ENCODE results near the gene KCTD21.
A peak's percentile ranks its signal among the peaks of the same experiment; 100 is the strongest.

Gene KCTD21

DNA sequence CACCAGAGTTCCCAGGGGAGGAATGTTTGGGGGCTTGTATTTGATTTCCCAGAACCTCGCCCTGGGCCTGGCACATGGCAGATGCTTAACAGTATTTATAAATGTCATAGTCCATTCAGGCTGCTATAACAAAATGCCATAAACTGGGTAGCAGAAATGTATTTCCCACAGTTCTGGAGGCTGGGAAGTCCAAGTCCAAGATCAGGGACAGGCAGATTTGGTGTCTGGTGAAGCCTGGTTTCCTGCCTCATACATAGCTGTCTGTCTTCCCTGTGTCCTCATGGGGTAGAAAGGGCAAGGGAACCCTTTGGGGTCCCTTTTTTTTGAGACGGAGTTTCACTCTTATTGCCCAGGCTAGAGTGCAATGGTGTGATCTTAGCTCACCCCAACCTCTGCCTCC lies 24.0 kb downstream of the KCTD21 start:
- Mint-ChIP-seq H3K27me3 (ENCODE audit: low read depth) (no peaks in the 10 kb centered on the region), H3K36me3 (ENCODE audit: low read depth) (no peaks in the 10 kb centered on the region), H3K27ac (no peak overlapping the region), H3K9me3 (no peaks in the 10 kb centered on the region), H3K4me3 (no peak overlapping the region), H3K4me1 (ENCODE audit: low read depth) (no peaks in the 10 kb centered on the region)
- DNase-seq (ENCODE audit: low spot score): no peak

DNA sequence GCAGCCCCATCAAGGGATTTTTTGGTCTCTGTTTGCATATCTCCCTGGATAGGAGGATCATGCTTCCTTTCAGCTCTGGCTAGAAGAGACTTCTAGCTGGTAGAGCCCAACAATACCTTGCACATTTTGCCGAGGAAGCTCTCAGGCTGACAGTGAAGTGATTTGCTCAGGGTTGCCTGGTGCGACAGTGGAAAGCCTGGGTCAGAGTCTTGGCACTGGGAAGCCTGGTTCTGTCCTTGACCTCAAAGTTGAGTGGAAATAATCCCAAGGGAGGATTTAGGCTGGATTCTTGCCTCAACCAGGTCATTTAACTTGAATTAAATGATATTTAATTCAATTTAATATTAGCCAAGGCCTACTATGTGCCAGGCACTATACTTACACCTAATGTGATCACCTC lies 24.6 kb downstream of the KCTD21 start:
- no peak overlapping the region for H3K27ac Mint-ChIP-seq
- H3K9me3 Mint-ChIP-seq: no peaks in the 10 kb centered on the region

DNA sequence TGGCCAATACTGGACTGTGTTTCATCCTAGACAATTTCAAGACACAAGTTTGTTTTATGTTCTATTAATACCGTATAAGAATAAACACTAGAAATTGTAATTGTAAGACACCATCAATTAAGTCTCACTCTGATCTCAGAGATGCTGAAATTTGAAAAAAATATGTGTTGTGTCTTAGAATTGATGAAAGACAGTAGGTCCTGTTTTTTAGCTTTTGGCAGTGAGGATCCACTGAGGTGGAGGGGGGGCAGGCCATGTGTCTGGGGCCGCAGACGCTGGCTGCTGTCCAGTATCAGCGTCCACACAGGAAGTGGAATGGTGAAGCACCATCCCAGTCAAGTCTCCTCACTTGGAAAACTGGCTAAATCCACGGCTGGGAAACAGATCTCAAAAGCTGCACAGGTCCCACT lies 26.5 kb downstream of the KCTD21 start:
- no peak overlapping the region for H3K4me3 Mint-ChIP-seq
- no peaks in the 10 kb centered on the region for H3K9me3 Mint-ChIP-seq
- no peaks in the 10 kb centered on the region for H3K27me3 Mint-ChIP-seq (ENCODE audit: low read depth)
- no peak overlapping the region for H3K27ac Mint-ChIP-seq
- no peaks in the 10 kb centered on the region for H3K4me1 Mint-ChIP-seq (ENCODE audit: low read depth)
- H3K36me3 Mint-ChIP-seq (ENCODE audit: low read depth): no peaks in the 10 kb centered on the region
- DNase-seq (ENCODE audit: low spot score): no peak

More for the DNA sequence above, 24.6 kb downstream of the KCTD21 start:
- Mint-ChIP-seq H3K36me3 (ENCODE audit: low read depth) (no peaks in the 10 kb centered on the region), H3K4me1 (ENCODE audit: low read depth) (no peaks in the 10 kb centered on the region), H3K27me3 (ENCODE audit: low read depth) (no peaks in the 10 kb centered on the region), H3K4me3 (no peak overlapping the region)
- DNase-seq (ENCODE audit: low spot score): no peak

DNA sequence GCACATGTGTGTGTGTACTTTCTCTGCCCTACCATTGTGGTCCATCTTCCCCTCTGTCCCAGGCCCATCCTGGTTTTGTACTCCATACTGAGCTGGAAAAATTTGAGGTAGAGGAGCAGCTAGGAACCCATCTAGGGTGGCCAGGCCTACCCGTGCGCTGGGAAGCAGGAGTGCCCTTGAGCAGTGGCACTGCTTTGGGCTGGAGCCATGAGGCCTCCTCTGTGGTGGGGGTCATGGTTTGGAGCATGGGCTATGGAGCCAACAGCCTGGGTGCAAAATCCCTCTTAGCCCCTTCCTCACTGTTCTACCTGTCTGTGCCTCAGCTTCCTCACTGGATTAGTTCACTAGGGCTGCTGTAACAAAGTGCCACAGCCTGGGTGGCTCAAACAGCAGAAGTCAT lies 27.1 kb downstream of the KCTD21 start:
- Mint-ChIP-seq H3K27ac (no peak overlapping the region), H3K4me1 (ENCODE audit: low read depth) (no peaks in the 10 kb centered on the region), H3K4me3 (no peak overlapping the region), H3K27me3 (ENCODE audit: low read depth) (no peaks in the 10 kb centered on the region), H3K9me3 (no peaks in the 10 kb centered on the region), H3K36me3 (ENCODE audit: low read depth) (no peaks in the 10 kb centered on the region)
- no peak for DNase-seq (ENCODE audit: low spot score)

DNA sequence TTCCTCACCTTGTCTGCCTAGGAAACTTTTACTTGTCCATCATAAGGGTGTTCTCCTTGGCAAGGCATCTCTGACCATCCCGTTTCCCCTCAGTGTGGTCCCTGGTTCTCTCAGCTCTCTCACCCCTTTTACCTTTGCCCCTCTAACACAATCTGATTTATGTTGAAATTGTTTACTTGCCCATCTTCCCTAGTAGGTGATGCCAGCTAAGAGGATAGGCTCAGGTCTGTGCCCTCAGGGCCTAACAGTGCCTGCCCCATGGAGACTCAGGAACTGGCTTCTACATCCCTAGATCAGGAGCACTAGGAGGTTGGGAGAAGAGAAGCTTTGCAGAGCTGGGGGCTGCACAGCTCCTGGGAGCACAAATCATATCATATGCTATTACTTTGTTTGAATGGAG lies 27.9 kb downstream of the KCTD21 start:
- Mint-ChIP-seq H3K9me3 (no peaks in the 10 kb centered on the region), H3K27me3 (ENCODE audit: low read depth) (no peaks in the 10 kb centered on the region), H3K27ac (no peak overlapping the region), H3K36me3 (ENCODE audit: low read depth) (no peaks in the 10 kb centered on the region), H3K4me3 (no peak overlapping the region), H3K4me1 (ENCODE audit: low read depth) (no peaks in the 10 kb centered on the region)
- DNase-seq (ENCODE audit: low spot score): no peak

DNA sequence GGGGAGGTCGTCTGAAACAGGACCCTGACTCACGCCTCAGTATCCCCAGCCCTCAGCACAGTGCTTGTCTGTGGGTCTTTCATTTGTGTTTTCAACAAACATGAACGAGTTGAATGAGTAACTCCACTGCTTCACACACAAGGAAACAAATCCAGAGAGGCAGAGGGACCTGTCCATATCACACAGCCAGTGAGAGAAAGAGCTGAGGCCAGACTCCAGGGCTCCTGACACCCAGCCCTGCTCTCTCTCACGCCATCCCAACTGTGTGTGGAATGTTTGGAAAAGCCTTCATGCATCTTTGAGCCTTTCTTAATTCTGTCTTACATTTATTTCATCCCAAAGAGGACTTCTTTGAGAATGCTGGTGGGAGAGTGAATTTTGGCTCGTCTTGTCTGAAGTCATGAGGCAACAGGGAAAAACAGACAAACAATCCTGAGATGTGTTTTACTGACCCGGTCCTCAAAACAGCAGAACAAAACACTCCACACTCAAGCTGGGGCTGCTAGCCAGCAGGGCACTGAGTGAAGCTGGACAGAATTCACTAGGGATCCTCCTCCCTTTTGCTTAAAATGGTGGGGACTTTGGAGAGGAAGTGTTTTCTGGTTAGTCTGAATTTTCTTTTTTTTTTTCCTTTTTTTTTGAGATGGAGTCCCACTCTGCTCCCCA lies 29.3 kb downstream of the KCTD21 start:
- no peaks in the 10 kb centered on the region for H3K9me3 Mint-ChIP-seq

DNA sequence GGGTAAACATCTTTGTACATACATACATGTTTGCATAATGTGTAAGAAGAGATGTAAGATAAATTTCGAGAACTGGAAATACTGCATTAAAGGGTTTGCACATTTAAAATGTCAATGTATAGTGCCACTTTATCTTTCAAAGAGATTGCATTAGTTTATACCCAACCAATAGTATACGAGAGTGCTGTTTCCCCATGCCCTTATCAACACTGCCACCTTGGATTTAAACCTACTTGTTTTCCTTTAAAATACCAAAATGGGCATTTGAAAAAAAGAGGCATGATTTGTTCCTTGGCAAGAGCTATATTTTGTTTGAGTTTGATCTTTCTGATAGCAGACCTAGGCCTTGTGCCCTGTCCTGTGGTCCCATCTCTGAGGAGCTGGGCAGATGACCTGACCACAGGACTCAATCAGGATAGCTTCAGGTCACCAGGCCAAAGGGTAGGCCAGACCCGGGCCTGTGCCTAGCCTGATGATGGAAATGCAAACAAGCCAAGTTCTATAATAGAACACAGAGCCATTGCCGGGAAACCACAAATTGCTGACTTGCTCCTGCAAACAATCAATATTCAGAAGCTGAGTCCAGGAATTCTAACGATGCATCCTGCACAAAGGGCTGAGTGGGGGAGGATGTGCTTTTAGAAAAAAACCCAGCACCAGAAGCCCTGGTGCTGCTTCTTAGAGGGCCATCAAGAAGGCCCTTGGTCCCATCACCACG lies 32.1 kb downstream of the KCTD21 start:
- Mint-ChIP-seq H3K4me3 (no peak overlapping the region), H3K27ac (no peak overlapping the region), H3K27me3 (ENCODE audit: low read depth) (no peaks in the 10 kb centered on the region), H3K4me1 (ENCODE audit: low read depth) (no peaks in the 10 kb centered on the region), H3K36me3 (ENCODE audit: low read depth) (peaks cover under 1% of the 10 kb centered on the region), H3K9me3 (no peaks in the 10 kb centered on the region)
- DNase-seq (ENCODE audit: low spot score): no peak

More for the DNA sequence above, 29.3 kb downstream of the KCTD21 start:
- H3K27me3 Mint-ChIP-seq (ENCODE audit: low read depth): no peaks in the 10 kb centered on the region
- no peak overlapping the region for H3K27ac Mint-ChIP-seq
- no peaks in the 10 kb centered on the region for H3K36me3 Mint-ChIP-seq (ENCODE audit: low read depth)
- no peak for DNase-seq (ENCODE audit: low spot score)
- H3K4me3 Mint-ChIP-seq: no peak overlapping the region
- no peaks in the 10 kb centered on the region for H3K4me1 Mint-ChIP-seq (ENCODE audit: low read depth)

DNA sequence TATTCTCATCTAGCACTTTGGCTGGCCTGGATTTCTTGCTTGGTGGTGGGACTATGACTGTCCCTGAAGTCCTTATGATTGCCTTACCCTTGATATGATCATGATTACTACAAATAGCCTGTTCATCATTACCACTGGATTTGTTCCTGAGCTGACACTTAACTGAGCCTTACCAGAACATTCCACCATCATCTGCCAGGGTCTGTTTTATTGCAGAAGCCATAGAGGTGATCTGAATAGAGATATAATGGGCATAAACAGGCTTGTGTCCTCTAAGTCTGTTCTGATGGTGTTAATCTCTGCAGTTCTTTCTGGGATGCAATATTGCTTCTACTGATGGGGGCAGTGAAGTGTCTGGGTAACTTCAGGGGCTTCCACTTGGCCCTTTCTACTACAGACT lies 36.6 kb downstream of the KCTD21 start:
- Mint-ChIP-seq H3K4me1 (ENCODE audit: low read depth) (peaks cover 2% of the 10 kb centered on the region), H3K27ac (no peak overlapping the region), H3K27me3 (ENCODE audit: low read depth) (no peaks in the 10 kb centered on the region), H3K4me3 (no peak overlapping the region), H3K9me3 (no peaks in the 10 kb centered on the region), H3K36me3 (ENCODE audit: low read depth) (peaks cover 3% of the 10 kb centered on the region)
- no peak for DNase-seq (ENCODE audit: low spot score)

DNA sequence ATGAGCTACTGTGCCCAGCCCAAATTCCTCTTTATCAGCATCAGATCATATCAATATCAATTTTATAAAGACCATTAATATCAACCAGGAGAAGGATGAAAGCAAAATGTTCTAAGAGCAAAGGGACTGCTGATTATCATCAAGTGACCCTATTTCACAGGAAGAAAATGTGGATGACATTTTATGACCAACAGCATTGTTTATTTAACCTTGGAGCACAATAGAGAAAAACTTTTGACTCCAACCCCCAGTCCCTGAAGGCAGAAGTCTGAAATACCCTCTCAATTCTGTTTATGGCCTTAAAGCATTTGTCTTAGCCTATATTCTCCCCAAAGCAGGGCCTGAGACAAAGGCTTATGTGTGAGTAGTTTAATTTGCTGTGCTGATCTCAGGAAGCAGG lies 37.7 kb downstream of the KCTD21 start:
- no peak for DNase-seq (ENCODE audit: low spot score)
- H3K4me1 Mint-ChIP-seq (ENCODE audit: low read depth): peaks cover 2% of the 10 kb centered on the region
- no peak overlapping the region for H3K27ac Mint-ChIP-seq
- no peaks in the 10 kb centered on the region for H3K9me3 Mint-ChIP-seq
- no peaks in the 10 kb centered on the region for H3K27me3 Mint-ChIP-seq (ENCODE audit: low read depth)
- H3K36me3 Mint-ChIP-seq (ENCODE audit: low read depth): peaks cover 3% of the 10 kb centered on the region
- H3K4me3 Mint-ChIP-seq: no peak overlapping the region

DNA sequence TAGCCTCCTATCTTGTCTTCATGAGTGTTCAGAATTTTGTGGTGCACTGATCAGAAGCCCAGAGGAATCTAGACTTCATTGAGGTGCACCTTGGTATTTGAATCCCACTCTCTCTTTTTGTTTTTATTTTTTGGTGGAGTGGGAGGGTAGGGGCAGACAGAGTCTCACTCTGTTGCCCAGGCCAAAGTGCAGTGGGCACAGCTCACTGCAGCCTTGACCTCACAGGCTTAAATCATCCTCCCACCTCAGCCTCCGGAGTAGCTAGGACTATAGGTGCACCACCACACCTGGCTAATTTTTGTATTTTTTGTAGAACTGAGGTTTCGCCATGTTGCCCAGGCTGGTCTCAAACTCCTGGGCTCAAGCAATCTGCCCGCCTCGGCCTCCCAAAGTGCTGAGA lies 38.1 kb downstream of the KCTD21 start:
- Mint-ChIP-seq H3K27me3 (ENCODE audit: low read depth) (no peaks in the 10 kb centered on the region), H3K4me3 (no peak overlapping the region), H3K4me1 (ENCODE audit: low read depth) (peaks cover 2% of the 10 kb centered on the region), H3K27ac (no peak overlapping the region), H3K36me3 (ENCODE audit: low read depth) (peaks cover 3% of the 10 kb centered on the region), H3K9me3 (no peaks in the 10 kb centered on the region)
- DNase-seq (ENCODE audit: low spot score): no peak

DNA sequence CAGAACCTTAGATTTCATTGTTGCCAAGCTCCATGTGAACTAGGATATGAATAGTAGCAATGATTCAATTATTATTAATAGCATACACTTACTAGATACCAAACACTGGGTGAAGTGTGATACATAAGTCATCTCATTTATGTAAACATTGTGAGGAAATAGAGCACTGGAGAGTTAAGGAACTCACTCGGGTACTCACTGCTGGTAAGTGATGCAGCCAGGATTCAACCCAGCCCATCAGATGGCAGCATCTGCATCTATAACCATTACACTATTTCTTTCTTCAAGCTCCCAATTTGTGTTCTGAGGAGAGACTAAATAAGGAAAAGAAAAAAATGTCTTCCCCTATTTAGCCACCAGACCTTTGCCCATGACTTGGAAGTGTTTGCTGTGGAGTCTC lies 38.8 kb downstream of the KCTD21 start:
- DNase-seq (ENCODE audit: low spot score): no peak
- Mint-ChIP-seq H3K27ac (no peak overlapping the region), H3K9me3 (no peaks in the 10 kb centered on the region), H3K4me3 (no peak overlapping the region), H3K27me3 (ENCODE audit: low read depth) (no peaks in the 10 kb centered on the region), H3K36me3 (ENCODE audit: low read depth) (peaks cover 3% of the 10 kb centered on the region), H3K4me1 (ENCODE audit: low read depth) (peaks cover 2% of the 10 kb centered on the region)

DNA sequence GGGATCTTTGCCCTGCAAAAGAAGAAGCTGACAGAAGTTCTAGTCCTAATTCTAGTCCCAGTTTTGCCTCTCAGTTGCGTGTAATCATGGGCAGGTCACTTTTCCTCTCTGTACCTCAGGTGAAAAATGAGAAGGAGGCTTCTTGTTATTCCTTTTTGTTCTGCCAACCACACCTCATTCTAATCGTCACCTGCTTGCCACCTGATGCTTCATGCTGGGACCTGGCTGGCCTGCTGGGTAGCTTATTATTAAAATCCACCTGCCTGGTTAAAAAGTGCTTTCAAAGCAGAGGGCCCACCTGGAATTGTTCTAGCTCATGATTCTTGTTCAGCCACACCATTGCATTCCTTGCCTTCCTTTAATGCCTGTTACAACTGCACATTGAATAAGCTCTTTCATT lies 40.6 kb downstream of the KCTD21 start:
- H3K27ac Mint-ChIP-seq: no peak overlapping the region
- H3K4me1 Mint-ChIP-seq (ENCODE audit: low read depth): peaks cover 6% of the 10 kb centered on the region
- H3K27me3 Mint-ChIP-seq (ENCODE audit: low read depth): no peaks in the 10 kb centered on the region
- H3K4me3 Mint-ChIP-seq: no peak overlapping the region
- H3K9me3 Mint-ChIP-seq: no peaks in the 10 kb centered on the region
- no peak for DNase-seq (ENCODE audit: low spot score)
- peaks cover 7% of the 10 kb centered on the region for H3K36me3 Mint-ChIP-seq (ENCODE audit: low read depth)

DNA sequence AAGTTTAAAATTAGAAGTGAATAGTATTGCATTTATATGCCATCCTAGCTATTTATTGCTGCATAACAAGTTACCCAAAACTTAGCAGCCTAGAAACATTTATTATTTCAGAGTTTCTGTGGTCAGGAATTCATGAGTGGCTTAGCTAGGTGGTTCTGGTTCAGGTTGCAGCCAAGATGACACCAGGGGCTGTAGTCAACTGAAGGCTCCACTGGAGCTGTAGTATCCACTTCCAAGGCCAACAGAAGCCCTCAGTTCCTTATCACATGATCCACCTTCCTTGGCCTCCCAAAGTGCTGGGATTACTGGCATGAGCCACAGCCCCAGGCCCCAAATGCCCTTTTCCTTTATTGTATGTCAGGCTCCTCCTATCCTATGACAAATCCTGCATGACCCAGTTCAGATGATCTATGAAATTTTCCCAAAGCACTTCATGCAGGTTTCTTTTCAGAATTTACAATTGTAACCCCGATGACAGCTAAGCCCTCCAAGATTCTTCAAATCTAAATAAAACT lies 42.9 kb downstream of the KCTD21 start:
- no peak for DNase-seq (ENCODE audit: low spot score)
- H3K36me3 Mint-ChIP-seq (ENCODE audit: low read depth): peaks cover 15% of the 10 kb centered on the region
- H3K4me1 Mint-ChIP-seq (ENCODE audit: low read depth): peaks cover 16% of the 10 kb centered on the region
- H3K4me3 Mint-ChIP-seq: no peak overlapping the region
- no peaks in the 10 kb centered on the region for H3K9me3 Mint-ChIP-seq
- H3K27me3 Mint-ChIP-seq (ENCODE audit: low read depth): no peaks in the 10 kb centered on the region
- H3K27ac Mint-ChIP-seq: no peak overlapping the region

DNA sequence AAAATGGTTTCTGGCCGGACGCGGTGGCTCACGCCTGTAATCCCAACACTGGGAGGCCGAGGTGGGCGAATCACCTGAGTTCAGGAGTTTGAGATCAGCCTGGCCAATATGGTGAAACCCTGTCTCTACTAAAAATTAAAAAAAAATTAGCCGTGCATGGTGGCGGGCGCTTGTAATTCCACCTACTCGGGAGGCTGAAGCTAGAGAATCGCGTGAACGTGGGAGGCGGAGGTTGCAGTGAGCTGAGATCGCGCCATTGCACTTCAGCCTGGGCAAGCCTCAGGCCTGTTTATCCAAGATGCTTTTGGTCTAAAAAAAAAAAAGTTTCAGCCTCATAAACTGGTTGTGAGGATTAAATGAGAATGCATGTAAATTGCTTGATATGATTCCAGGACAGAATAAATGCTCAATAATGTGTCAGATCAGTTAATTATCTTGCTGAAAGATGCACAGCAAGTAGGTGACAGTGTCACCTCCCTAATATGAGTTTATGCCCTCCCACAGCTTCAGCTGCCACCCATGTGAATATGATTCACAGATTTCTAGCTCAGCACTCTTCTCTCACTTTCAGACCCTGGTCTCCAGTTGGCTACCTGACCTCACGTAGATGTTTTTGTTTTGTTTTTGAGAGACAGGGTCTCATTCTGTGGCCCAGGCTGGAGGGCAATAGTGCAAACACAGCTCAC lies 47.9 kb downstream of the KCTD21 start:
- Mint-ChIP-seq H3K9me3 (no peaks in the 10 kb centered on the region), H3K36me3 (ENCODE audit: low read depth) (peaks cover 38% of the 10 kb centered on the region), H3K27ac (peak overlapping the region; percentile 76), H3K4me3 (peak overlapping the region; percentile 93), H3K4me1 (ENCODE audit: low read depth) (peaks cover 41% of the 10 kb centered on the region), H3K27me3 (ENCODE audit: low read depth) (no peaks in the 10 kb centered on the region)
- peak; percentile 9 for DNase-seq (ENCODE audit: low spot score)
